Fibroblast of the aortic adventitia (primary cell): Measurements from ENCODE around the gene MRGPRF. TPM values are rescaled to one million over a fixed set of nuclear protein-coding genes. Genes with fewer than 3 reads are reported as not detected.

ENCODE experiments used
- DNase-seq: peaks from one replicate; pipeline ENCODE4 v3.0.0-alpha.2; 2010; ENCODE audit warnings: low read depth
- H3K4me3 ChIP-seq: 2 replicates; pipeline ENCODE4 v1.5.1; 2011; ENCODE audit warnings: low read depth, mild to moderate bottlenecking, control low read depth, low read length, moderate library complexity
- total RNA-seq: library from RNA; depleted of rRNA; stranded (reverse); fragments of >200 nt; gene quantifications from 2 replicates; pipeline ENCODE4 v1.2.3, GENCODE V29; 2012; ENCODE audit warnings: low replicate concordance
- TF ChIP-seq, protein P1 (sequence below): IDR thresholded peaks from 2 replicates; pipeline ENCODE4 v1.5.1; 2011; ENCODE audit warnings: mild to moderate bottlenecking, low read length, control low read depth, inconsistent platforms; ENCODE audit not compliant: insufficient read depth

Gene MRGPRF
- total RNA-seq, 1 donor = 41.8 TPM

GRCh38 chr11:69033431-69033830 is 20.4 kb upstream of the MRGPRF start:
- TF ChIP-seq, protein P1, sequence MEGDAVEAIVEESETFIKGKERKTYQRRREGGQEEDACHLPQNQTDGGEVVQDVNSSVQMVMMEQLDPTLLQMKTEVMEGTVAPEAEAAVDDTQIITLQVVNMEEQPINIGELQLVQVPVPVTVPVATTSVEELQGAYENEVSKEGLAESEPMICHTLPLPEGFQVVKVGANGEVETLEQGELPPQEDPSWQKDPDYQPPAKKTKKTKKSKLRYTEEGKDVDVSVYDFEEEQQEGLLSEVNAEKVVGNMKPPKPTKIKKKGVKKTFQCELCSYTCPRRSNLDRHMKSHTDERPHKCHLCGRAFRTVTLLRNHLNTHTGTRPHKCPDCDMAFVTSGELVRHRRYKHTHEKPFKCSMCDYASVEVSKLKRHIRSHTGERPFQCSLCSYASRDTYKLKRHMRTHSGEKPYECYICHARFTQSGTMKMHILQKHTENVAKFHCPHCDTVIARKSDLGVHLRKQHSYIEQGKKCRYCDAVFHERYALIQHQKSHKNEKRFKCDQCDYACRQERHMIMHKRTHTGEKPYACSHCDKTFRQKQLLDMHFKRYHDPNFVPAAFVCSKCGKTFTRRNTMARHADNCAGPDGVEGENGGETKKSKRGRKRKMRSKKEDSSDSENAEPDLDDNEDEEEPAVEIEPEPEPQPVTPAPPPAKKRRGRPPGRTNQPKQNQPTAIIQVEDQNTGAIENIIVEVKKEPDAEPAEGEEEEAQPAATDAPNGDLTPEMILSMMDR = no peak
- no peak for DNase-seq
- H3K4me3 ChIP-seq = no peak overlapping the region

GRCh38 chr11:69032833-69033232 is 19.8 kb upstream of the MRGPRF start:
- DNase-seq = no peak
- no peak overlapping the region for H3K4me3 ChIP-seq
- TF ChIP-seq, protein P1 = no peak

- no peak for DNase-seq
These were observed 17.3 kb upstream of the MRGPRF start for GRCh38 chr11:69030301-69030700.

DNA sequence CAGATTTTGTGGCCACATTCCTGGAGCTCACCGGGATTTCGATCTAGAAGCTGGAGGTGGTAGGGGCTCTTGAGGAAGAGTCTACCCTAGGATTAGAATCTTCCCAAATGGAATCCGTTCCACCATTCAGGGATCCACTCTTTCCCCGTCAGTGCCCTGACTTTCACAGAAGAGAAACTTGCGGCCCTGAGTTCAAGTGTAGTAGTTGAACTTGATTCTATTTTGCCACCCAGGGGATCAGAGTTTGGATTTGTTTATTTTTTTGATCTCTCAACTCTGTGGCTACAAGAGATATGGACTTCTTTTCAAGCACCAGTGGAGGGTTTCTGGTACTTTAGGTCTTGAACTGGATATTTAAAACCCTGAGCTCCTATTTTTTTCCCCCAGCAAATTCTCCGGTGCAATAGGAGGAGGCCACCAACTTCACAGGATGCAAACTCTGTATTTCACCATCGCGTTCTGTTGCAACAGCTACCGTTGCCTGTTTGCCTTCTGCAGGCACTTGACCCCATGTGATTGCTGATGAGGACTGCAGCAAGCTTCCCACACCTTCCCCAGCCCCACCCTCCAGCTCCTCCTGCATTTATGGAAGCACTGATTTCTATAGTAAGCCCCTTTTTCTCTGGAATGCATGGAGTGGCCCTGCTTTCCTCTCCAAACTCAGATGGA is 14.8 kb upstream of the MRGPRF start:
- H3K4me3 ChIP-seq = no peak overlapping the region
- TF ChIP-seq, protein P1 = no peak
- DNase-seq = no peak

More at GRCh38 chr11:69030301-69030700, 17.3 kb upstream of the MRGPRF start:
- no peak overlapping the region for H3K4me3 ChIP-seq
- TF ChIP-seq, protein P1 = no peak

GRCh38 chr11:69024509-69024908 is 11.5 kb upstream of the MRGPRF start:
- no peak overlapping the region for H3K4me3 ChIP-seq
- TF ChIP-seq, protein P1 = no peak
- no peak for DNase-seq

DNA sequence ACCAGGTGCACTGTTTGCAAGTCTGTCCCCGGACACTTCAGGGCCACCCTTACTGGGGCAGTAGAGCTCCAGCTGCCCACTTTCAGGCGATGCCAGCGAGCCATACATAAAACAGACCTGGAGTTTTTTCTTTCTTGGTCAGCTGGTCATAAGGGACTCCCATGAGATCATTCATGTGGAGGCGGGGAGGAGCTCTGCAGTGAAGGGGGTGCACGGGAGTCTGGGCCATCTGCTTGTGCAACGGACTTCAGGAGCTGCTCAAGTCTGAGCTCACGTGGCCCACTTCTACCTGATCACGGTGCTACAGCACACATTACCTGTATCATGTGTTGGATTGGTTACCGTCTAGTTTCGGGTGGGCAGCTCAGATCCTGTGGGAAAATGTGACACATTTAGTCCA is 9.2 kb upstream of the MRGPRF start:
- DNase-seq = no peak
- TF ChIP-seq, protein P1 = no peak
- H3K4me3 ChIP-seq = no peak overlapping the region

- H3K4me3 ChIP-seq = no peak overlapping the region
- TF ChIP-seq, protein P1 = no peak
- DNase-seq = peak; percentile 72
These were observed 5.9 kb upstream of the MRGPRF start for GRCh38 chr11:69018924-69019323.
